BE2C (cell line): ENCODE measurements around the gene ABCB11.
A peak's percentile ranks its signal among the peaks of the same experiment; 100 is the strongest.

ENCODE experiments used
- DNase-seq: peaks from one replicate; pipeline ENCODE4 v3.0.0-alpha.2; 2020
- H3K27me3 ChIP-seq: fragments of 250-450 bp; sonication (Bioruptor Pico); 2 replicates; pipeline ENCODE4 v1.5.1; 2020; ENCODE audit warnings: mild to moderate bottlenecking
- H3K36me3 ChIP-seq: fragments of 250-450 bp; sonication (Bioruptor Pico); 2 replicates; pipeline ENCODE4 v1.5.1; 2020; ENCODE audit warnings: mild to moderate bottlenecking
- H3K4me1 ChIP-seq: fragments of 250-450 bp; sonication (Bioruptor Pico); 2 replicates; pipeline ENCODE4 v1.5.1; 2020
- H3K4me3 ChIP-seq: 2 replicates; pipeline ENCODE4 v1.5.1; 2011; ENCODE audit warnings: low read depth, low read length
- H3K9me3 ChIP-seq: fragments of 250-450 bp; sonication (Bioruptor Pico); 2 replicates; pipeline ENCODE4 v1.5.1; 2020
- TF ChIP-seq, protein P1 (sequence below): IDR thresholded peaks from 2 replicates; pipeline ENCODE4 v1.5.1; 2012; ENCODE audit warnings: mild to moderate bottlenecking, low read depth, low read length

Gene ABCB11

DNA sequence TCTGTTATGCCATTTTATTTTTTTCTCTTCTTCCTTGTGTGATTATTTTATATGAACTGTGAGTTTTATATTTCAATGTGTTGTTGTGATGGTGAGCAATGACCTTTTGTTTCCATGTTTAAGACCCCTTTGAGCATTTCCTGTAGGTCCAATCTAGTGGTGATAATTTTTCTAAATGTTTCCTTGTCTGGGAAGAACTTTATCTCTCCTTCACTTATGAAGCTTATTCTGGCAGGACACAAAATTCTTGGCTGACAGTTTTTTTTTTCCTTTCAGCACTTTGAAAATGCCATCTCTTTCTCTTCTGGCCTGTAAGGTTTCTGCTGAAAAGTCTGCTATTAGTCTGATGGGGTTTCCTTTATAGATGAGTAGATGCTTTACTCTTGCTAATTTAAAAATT is 76.9 kb downstream of the ABCB11 start:
- TF ChIP-seq, protein P1, sequence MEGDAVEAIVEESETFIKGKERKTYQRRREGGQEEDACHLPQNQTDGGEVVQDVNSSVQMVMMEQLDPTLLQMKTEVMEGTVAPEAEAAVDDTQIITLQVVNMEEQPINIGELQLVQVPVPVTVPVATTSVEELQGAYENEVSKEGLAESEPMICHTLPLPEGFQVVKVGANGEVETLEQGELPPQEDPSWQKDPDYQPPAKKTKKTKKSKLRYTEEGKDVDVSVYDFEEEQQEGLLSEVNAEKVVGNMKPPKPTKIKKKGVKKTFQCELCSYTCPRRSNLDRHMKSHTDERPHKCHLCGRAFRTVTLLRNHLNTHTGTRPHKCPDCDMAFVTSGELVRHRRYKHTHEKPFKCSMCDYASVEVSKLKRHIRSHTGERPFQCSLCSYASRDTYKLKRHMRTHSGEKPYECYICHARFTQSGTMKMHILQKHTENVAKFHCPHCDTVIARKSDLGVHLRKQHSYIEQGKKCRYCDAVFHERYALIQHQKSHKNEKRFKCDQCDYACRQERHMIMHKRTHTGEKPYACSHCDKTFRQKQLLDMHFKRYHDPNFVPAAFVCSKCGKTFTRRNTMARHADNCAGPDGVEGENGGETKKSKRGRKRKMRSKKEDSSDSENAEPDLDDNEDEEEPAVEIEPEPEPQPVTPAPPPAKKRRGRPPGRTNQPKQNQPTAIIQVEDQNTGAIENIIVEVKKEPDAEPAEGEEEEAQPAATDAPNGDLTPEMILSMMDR = no peak
- Histone ChIP-seq H3K9me3 (no peaks in the 10 kb centered on the region), H3K4me1 (no peaks in the 10 kb centered on the region), H3K36me3 (no peaks in the 10 kb centered on the region), H3K4me3 (no peak overlapping the region), H3K27me3 (peaks cover 4% of the 10 kb centered on the region)
- no peak for DNase-seq

DNA sequence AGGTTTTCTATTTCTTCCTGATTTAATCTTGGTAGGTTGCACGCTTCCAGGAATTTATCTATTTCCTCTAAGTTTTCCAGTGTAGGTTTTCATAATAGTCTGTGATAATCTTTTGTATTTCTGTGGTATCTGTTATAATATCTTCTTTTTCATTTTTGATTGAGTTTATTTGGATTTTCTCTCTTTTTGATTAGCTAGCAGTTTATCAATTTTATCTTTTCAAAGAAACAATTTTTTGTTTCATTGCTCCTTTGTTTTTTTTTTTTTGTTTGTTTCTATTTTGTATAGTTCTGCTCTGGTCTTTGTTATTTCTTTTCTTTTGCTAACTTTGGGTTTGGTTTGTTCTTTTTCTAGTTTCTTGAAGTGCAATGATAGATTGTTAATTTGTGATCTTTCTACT is 78.7 kb downstream of the ABCB11 start:
- TF ChIP-seq, protein P1 = no peak
- H3K36me3 ChIP-seq = no peaks in the 10 kb centered on the region
- DNase-seq = no peak

DNA sequence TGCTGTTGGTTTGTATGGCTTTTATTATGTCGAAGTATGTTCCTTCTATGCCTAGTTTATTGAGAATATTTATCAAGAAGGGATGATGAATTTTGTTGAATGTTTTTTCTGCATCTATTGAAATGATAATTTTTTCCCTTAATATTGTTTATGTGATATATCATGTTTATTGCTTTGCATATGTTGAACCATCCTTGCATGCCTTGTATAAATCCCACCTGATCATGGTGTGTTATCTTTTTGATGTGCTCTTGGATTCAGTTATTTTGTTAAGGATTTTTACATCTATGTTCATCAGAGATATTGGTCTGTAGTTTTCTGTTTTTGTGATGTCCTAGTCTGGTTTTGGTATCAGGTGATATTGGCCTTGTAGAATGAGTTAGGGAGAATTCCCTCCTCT is 79.3 kb downstream of the ABCB11 start:
- Histone ChIP-seq H3K27me3 (no peaks in the 10 kb centered on the region), H3K9me3 (no peaks in the 10 kb centered on the region), H3K4me1 (no peaks in the 10 kb centered on the region), H3K36me3 (no peaks in the 10 kb centered on the region), H3K4me3 (no peak overlapping the region)
- TF ChIP-seq, protein P1 = no peak
- DNase-seq = no peak

More for the DNA sequence above, 78.7 kb downstream of the ABCB11 start:
- H3K9me3 ChIP-seq = no peaks in the 10 kb centered on the region
- no peak overlapping the region for H3K4me3 ChIP-seq
- no peaks in the 10 kb centered on the region for H3K4me1 ChIP-seq
- H3K27me3 ChIP-seq = peaks cover 3% of the 10 kb centered on the region; the same call in 1 of the 2 replicates

DNA sequence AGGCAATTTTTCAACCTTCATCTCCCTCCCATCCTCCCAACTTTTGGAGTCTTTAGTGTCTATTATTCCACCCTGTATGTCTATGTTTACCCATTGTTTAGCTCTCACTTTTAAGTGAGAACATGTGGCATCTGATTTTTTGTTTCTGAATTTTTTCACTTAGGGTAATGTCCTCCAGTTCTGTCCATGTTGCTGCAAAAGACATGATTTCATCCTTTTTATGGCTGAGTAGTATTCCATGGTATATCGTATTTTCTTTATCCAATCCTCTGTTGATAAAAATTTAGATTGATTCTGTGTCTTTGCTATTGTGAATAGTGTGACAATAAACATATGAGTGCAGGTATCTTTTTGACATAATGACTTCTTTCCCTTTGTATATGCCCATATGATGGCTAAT is 81.8 kb downstream of the ABCB11 start:
- no peaks in the 10 kb centered on the region for H3K36me3 ChIP-seq
- H3K4me1 ChIP-seq = no peaks in the 10 kb centered on the region
- H3K27me3 ChIP-seq = no peaks in the 10 kb centered on the region; the same call in none of the 2 replicates
- no peaks in the 10 kb centered on the region for H3K9me3 ChIP-seq
- TF ChIP-seq, protein P1 = no peak
- no peak overlapping the region for H3K4me3 ChIP-seq
- DNase-seq = no peak

DNA sequence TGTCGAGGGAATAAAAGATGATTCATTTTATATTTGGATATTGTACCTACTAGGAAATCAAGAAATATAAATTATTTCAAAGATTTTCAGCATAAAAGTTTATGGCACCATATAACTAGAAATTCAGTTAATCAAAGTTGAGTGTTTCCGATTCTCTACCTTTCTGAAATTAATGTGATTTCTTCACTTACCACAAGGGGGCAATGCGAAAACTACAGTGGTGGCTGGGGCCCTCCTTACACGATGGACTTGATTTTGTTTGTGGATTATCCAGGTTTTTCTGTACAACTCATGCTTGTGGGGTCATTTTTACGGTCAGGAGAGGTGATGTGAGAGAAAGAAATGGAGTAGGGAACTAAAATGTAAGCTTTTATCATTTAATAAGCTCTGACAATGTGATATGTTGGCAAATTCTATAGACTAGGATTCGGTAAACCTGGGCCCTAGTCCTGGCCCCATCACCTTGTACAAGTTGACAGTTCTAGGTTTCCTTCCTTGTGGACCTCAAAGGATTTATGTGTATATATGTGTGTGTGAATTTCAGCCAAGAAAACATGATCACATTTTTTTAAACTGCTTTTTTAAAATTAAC is 82.4 kb downstream of the ABCB11 start:
- DNase-seq = no peak
- TF ChIP-seq, protein P1 = peak; percentile 53
- Histone ChIP-seq H3K27me3 (no peaks in the 10 kb centered on the region; the same call in none of the 2 replicates), H3K9me3 (no peaks in the 10 kb centered on the region), H3K4me1 (no peaks in the 10 kb centered on the region), H3K36me3 (no peaks in the 10 kb centered on the region), H3K4me3 (no peak overlapping the region)

DNA sequence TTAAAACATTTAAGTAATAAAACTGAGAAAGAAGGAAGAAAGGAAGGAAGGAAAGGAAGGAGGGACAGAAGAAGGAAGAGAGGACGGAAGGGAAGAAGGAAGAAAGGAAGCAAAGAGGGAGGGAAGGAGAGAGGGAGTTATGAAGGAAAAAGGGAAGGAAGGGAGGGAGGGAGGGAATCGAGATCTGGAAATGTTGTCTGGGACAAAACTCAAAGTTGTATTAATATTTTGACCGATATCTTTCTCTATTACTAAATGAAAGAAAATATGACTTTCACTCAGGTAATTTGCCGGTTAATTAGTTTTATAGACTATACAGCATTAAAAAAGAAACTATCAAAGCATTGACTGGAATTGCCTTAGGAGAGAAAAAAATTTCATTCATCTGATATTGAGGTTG is 85.6 kb downstream of the ABCB11 start:
- H3K9me3 ChIP-seq = no peaks in the 10 kb centered on the region
- TF ChIP-seq, protein P1 = no peak
- H3K4me3 ChIP-seq = no peak overlapping the region
- no peaks in the 10 kb centered on the region; the same call in none of the 2 replicates for H3K27me3 ChIP-seq
- H3K36me3 ChIP-seq = no peaks in the 10 kb centered on the region
- DNase-seq = no peak
- no peaks in the 10 kb centered on the region for H3K4me1 ChIP-seq
